ENCODE results near the gene PODXL2.

GRCh38 chr3:127625821-127626220 lies 3.2 kb upstream of the PODXL2 start:
- TF ChIP-seq TAF1 (IDR thresholded peaks at IDR 0.05; ENCODE audit: borderline replicate concordance, low read depth, low read length) (no peak), POLR2A (IDR thresholded peaks at IDR 0.05; ENCODE audit: low read depth, low read length) (no peak)
